ENCODE measurements around the gene UGGT2.

DNA sequence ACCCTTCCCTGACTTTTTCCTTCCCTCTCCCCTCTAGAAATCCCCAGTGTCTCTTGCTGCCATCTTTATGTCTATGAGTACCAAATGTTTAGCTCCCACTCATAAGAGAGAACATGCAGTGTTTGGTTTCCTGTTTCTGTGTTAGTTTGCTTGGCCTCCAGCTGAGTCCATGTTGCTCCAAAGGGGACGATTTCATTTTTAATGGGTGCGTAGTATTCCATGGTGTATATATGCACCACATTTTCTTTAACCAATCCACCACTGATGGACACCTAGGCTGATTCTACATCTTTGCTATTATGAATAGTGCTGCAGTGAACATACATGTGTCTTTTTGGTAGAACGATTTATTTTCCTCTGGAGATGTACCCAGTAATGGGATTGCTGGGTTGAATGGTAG, 123.8 kb downstream of the UGGT2 start:
- no peak for TF ChIP-seq POLR2A (IDR thresholded peaks at IDR 0.05)
- TF ChIP-seq, protein P1, sequence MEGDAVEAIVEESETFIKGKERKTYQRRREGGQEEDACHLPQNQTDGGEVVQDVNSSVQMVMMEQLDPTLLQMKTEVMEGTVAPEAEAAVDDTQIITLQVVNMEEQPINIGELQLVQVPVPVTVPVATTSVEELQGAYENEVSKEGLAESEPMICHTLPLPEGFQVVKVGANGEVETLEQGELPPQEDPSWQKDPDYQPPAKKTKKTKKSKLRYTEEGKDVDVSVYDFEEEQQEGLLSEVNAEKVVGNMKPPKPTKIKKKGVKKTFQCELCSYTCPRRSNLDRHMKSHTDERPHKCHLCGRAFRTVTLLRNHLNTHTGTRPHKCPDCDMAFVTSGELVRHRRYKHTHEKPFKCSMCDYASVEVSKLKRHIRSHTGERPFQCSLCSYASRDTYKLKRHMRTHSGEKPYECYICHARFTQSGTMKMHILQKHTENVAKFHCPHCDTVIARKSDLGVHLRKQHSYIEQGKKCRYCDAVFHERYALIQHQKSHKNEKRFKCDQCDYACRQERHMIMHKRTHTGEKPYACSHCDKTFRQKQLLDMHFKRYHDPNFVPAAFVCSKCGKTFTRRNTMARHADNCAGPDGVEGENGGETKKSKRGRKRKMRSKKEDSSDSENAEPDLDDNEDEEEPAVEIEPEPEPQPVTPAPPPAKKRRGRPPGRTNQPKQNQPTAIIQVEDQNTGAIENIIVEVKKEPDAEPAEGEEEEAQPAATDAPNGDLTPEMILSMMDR (IDR thresholded peaks at IDR 0.05) = no peak

Measured in lower leg skin (tissue), 3 donors.